ENCODE measurements around the gene PSME3IP1. TPM values are rescaled to one million over a fixed set of nuclear protein-coding genes. Genes with fewer than 3 reads are reported as not detected.

The PSME3IP1 gene, protein sequence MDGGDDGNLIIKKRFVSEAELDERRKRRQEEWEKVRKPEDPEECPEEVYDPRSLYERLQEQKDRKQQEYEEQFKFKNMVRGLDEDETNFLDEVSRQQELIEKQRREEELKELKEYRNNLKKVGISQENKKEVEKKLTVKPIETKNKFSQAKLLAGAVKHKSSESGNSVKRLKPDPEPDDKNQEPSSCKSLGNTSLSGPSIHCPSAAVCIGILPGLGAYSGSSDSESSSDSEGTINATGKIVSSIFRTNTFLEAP
- polyA plus RNA-seq, result 99.4 TPM
- long read RNA-seq, donor 1, transcript FAM192A-201 (7 exons, 2,848 nt), result major isoform, 5 of 11 reads
- long read RNA-seq, donor 1, partial matches to known transcripts, result 5 of 11 reads
- long read RNA-seq, donor 1, other reads (novel, unspliced or antisense), result 0 of 11 reads
- long read RNA-seq, donor 2, transcript FAM192A-201 (7 exons, 2,848 nt), result major isoform, 19 of 37 reads
- long read RNA-seq, donor 2, transcript FAM192A-218 (7 exons, 1,086 nt), result minor isoform, 9 of 37 reads
- long read RNA-seq, donor 2, partial matches to known transcripts, result 7 of 37 reads
- long read RNA-seq, donor 2, other reads (novel, unspliced or antisense), result 0 of 37 reads
- long read RNA-seq, donor 3, result 0 reads
- long read RNA-seq, donor 4, result 0 reads
- long read RNA-seq, donor 5, transcript FAM192A-201 (7 exons, 2,848 nt), result major isoform, 9 of 16 reads
- long read RNA-seq, donor 5, transcript FAM192A-218 (7 exons, 1,086 nt), result minor isoform, 7 of 16 reads
- long read RNA-seq, donor 5, partial matches to known transcripts, result 0 of 16 reads
- long read RNA-seq, donor 5, other reads (novel, unspliced or antisense), result 0 of 16 reads
- long read RNA-seq, donor 6, partial matches to known transcripts, result 10 of 17 reads
- long read RNA-seq, donor 6, other reads (novel, unspliced or antisense), result 0 of 17 reads
- long read RNA-seq, donor 7, partial matches to known transcripts, result 0 of 3 reads
- long read RNA-seq, donor 7, other reads (novel, unspliced or antisense), result 0 of 3 reads
- long read RNA-seq, donor 8, transcript FAM192A-201 (7 exons, 2,848 nt), result major isoform, 16 of 24 reads
- long read RNA-seq, donor 8, transcript FAM192A-218 (7 exons, 1,086 nt), result minor isoform, 5 of 24 reads
- long read RNA-seq, donor 8, partial matches to known transcripts, result 0 of 24 reads
- long read RNA-seq, donor 8, other reads (novel, unspliced or antisense), result 0 of 24 reads
- long read RNA-seq, donor 9, transcript FAM192A-201 (7 exons, 2,848 nt), result major isoform, 9 of 37 reads
- long read RNA-seq, donor 9, partial matches to known transcripts, result 24 of 37 reads
- long read RNA-seq, donor 9, other reads (novel, unspliced or antisense), result 0 of 37 reads
- long read RNA-seq, donor 10, transcript FAM192A-201 (7 exons, 2,848 nt), result major isoform, 6 of 12 reads
- long read RNA-seq, donor 10, partial matches to known transcripts, result 0 of 12 reads
- long read RNA-seq, donor 10, other reads (novel, unspliced or antisense), result 0 of 12 reads
- long read RNA-seq, donor 11, partial matches to known transcripts, result 20 of 26 reads
- long read RNA-seq, donor 11, other reads (novel, unspliced or antisense), result 0 of 26 reads

DNA sequence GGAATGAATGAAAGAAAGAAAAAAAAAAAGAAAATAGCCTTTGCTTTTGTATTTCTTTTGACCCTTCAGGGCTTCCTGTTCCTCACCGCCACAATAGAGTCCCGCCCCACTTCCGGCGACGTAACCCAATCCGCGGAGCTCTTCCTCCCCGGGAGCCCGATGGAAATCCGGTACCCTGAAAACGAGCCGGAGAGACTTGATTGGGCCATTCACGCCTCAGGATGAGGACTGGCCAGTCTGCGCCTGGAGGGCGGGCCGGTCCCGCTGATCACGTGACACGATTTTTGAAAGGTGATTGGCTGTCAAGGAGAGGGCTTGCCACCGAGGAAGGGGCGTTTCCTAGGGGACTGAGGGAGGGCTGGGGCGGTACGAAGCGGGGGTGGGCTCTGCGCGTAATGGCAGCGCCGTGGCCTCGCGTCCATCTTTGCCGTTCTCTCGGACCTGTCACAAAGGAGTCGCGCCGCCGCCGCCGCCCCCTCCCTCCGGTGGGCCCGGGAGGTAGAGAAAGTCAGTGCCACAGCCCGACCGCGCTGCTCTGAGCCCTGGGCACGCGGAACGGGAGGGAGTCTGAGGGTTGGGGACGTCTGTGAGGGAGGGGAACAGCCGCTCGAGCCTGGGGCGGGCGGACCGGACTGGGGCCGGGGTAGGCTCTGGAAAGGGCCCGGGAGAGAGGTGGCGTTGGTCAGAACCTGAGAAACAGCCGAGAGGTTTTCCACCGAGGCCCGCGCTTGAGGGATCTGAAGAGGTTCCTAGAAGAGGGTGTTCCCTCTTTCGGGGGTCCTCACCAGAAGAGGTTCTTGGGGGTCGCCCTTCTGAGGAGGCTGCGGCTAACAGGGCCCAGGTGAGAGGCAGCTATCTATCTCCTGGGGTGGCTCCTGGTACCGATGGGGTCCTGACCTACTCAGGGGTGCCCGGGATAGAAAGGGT lies at the start of gene PSME3IP1, which contains the start of gene RSPRY1:
TSS of gene PSME3IP1 (minus strand) at position 95 of the 927 bp plus-strand sequence. CDS start 12,185 bp downstream, outside the sequence.
TSS of gene RSPRY1 (plus strand) at position 385 of the 927 bp plus-strand sequence. CDS start 18,330 bp downstream, outside the sequence.
- DNase-seq, result peak; percentile 100
- H3K27me3 ChIP-seq (ENCODE audit: control insufficient read depth, insufficient read depth, low read length), result no peaks in the 10 kb centered on the region
- WGBS (ENCODE audit: insufficient coverage, low lambda C conversion rate), result no CpG with 5 or more reads among the region's 64 CpGs
- peak within 1 kb of the TSS; percentile 99 for H3K4me3 ChIP-seq (ENCODE audit: low read length)
- H3K27ac ChIP-seq (ENCODE audit: low read length), result peak within 1 kb of the TSS; percentile 91
- H3K9me3 ChIP-seq (ENCODE audit: control insufficient read depth, low read depth, low read length), result no peaks in the 10 kb centered on the region
- peaks cover 3% of the 10 kb centered on the region for H3K36me3 ChIP-seq (ENCODE audit: control insufficient read depth, insufficient read depth, low read length)
- H3K4me1 ChIP-seq (ENCODE audit: control insufficient read depth, insufficient read depth, low read length), result peaks cover 9% of the 10 kb centered on the region

DNA sequence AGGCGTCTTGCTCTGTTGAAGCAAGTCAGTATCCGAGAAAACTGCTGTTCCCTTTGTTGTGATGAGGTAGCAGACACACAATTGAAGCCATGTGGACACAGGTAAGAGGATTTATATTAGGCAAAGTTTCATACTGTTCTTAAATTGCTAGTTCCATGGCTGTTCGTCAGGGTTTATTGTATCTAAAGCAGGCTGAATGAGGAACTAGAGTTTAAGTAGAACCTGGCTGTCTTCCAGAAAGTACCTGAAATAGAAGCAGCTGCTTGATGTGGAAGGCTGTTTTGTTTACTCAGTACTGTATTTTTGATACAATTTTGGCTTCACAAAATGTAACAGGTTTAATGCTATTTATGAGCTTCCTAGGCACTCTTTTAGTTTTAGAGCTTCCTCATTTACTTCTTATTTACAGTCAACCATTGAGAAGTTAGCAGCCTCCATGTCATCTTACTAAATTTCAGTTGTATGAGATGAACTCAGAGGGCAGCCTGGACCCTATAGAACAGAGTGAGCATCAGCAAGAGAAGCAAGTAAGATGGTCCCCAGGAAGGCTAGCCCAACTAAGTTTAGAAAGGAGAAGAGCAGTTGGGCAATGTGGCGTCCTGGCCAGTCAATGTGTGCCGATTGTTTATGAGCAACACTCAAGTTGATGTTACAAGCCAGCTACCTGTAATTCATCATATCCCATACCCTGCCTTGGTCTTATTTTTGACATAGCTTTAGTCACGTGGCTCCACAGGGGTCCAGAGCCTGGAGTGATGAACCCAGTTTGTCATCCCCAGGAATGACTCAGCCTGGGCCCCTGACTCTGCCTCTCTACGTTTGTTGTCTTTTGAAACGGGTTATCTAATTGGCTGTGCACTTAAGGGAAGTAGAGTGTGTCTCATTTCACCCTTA lies 49.5 kb upstream of the PSME3IP1 start:
- WGBS (ENCODE audit: insufficient coverage, low lambda C conversion rate), result 100% methylated on average over 2 of the region's 8 CpGs
- Histone ChIP-seq H3K4me1 (ENCODE audit: control insufficient read depth, insufficient read depth, low read length) (peaks cover 2% of the 10 kb centered on the region), H3K4me3 (ENCODE audit: low read length) (no peak overlapping the region), H3K9me3 (ENCODE audit: control insufficient read depth, low read depth, low read length) (no peaks in the 10 kb centered on the region), H3K36me3 (ENCODE audit: control insufficient read depth, insufficient read depth, low read length) (peaks cover 70% of the 10 kb centered on the region), H3K27ac (ENCODE audit: low read length) (no peak overlapping the region), H3K27me3 (ENCODE audit: control insufficient read depth, insufficient read depth, low read length) (no peaks in the 10 kb centered on the region)
- DNase-seq, result no peak

DNA sequence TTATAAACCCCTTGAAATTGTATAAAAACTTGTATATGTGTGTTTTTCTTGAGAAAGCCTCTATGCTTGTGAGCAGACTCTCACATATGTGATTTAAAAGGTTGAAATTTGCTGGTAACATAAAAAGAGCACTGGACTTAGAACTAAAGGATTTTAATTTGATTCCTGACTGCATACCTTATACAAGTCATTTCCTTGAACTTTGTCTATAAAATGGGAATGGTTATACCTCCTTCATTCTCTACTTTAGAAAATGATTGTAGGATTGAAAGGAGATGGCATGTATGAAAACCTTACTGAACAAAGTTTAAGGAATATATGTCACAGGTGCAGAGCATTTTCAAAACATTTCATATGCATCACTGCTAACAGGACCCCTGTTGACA lies 48.9 kb upstream of the PSME3IP1 start:
- H3K9me3 ChIP-seq (ENCODE audit: control insufficient read depth, low read depth, low read length), result no peaks in the 10 kb centered on the region
- H3K36me3 ChIP-seq (ENCODE audit: control insufficient read depth, insufficient read depth, low read length), result peaks cover 71% of the 10 kb centered on the region
- no peak for DNase-seq
- H3K27ac ChIP-seq (ENCODE audit: low read length), result no peak overlapping the region
- no peak overlapping the region for H3K4me3 ChIP-seq (ENCODE audit: low read length)
- no peaks in the 10 kb centered on the region for H3K27me3 ChIP-seq (ENCODE audit: control insufficient read depth, insufficient read depth, low read length)
- peaks cover 2% of the 10 kb centered on the region for H3K4me1 ChIP-seq (ENCODE audit: control insufficient read depth, insufficient read depth, low read length)

DNA sequence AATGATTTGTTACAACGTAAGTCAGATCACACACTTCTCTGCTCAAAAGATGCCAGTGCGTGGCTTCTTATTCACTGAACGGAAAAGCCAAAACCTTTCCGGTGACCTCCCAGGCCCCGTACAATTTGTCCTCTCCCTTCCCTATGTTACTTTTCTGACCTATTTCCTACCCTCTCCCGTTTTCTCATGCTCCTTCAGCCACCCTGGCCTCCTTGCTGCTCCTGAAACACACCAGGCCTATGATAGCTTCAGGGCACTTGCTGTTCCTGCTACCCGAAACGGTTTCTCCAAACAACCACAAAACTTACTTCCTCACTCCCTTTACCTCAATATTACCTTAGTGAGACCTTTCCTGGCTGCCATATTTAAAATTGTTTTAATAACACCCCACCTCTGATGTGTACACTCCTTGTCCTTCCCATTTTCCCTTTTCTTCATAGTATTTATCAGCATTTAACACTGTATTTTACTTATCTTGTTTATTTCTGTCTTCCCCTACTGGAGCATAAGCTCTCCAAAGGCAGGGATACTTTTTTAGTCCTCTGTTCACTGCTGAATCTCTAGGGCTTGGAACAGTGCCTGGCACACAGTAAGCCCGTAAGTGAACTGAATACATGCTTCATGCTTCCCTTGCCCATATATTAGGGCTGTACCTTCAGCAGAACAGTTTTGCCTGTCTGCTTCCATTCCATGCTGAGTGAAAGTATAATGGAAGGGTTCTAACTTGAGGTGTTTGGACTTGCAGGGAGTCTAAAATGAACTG lies 48.3 kb upstream of the PSME3IP1 start:
- Histone ChIP-seq H3K4me3 (ENCODE audit: low read length) (no peak overlapping the region), H3K27ac (ENCODE audit: low read length) (no peak overlapping the region), H3K4me1 (ENCODE audit: control insufficient read depth, insufficient read depth, low read length) (peaks cover 2% of the 10 kb centered on the region), H3K27me3 (ENCODE audit: control insufficient read depth, insufficient read depth, low read length) (no peaks in the 10 kb centered on the region), H3K9me3 (ENCODE audit: control insufficient read depth, low read depth, low read length) (no peaks in the 10 kb centered on the region), H3K36me3 (ENCODE audit: control insufficient read depth, insufficient read depth, low read length) (peaks cover 72% of the 10 kb centered on the region)
- no peak for DNase-seq
- WGBS (ENCODE audit: insufficient coverage, low lambda C conversion rate), result 96% methylated on average over 7 of the region's 9 CpGs

DNA sequence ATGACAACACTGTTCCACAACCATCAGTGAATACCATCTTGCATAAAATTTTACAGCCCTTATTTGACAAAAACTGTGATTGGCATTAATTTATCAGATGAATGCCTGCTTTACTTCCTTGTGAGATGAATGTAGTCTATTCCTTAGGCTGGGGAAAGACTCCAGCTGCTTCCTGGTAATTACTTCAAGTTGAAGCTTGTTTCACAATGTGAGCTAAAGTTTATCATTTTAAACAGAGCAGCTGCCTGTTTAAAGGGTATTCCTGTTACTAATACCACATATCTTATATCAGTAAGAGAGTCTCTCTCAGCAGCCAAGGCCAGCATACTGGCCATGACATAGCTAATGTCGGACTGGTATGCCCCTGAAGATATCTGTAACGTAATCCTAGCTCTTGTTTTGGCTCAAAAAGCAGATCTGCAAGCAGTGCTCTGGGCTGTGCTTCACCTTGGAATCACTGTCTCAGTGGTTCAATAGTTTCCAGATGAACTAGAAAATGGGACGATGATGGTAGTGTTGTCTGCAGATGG lies 46.0 kb upstream of the PSME3IP1 start:
- H3K27me3 ChIP-seq (ENCODE audit: control insufficient read depth, insufficient read depth, low read length), result no peaks in the 10 kb centered on the region
- no CpG with 5 or more reads among the region's 3 CpGs for WGBS (ENCODE audit: insufficient coverage, low lambda C conversion rate)
- H3K27ac ChIP-seq (ENCODE audit: low read length), result no peak overlapping the region
- H3K9me3 ChIP-seq (ENCODE audit: control insufficient read depth, low read depth, low read length), result no peaks in the 10 kb centered on the region
- no peak overlapping the region for H3K4me3 ChIP-seq (ENCODE audit: low read length)
- H3K36me3 ChIP-seq (ENCODE audit: control insufficient read depth, insufficient read depth, low read length), result peaks cover 82% of the 10 kb centered on the region
- DNase-seq, result no peak
- H3K4me1 ChIP-seq (ENCODE audit: control insufficient read depth, insufficient read depth, low read length), result no peaks in the 10 kb centered on the region

DNA sequence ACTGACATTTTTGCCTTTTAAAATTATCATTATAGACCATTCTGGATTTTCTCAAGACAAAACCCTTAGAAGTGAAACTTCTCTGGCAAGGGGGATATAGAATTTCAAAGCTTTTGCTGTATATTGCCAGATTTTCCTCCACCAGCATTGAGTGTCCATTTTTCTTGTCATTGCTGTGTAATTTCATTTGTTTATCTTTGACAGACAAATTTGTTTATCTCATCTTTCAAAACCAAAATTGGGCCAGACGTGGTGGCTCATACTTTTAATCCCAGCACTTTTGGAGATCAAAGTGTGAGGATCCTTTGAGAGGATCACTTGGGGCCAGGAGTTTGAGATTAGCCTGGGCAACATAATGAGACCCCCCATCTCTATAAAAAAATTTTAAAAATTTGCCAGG lies 43.2 kb upstream of the PSME3IP1 start:
- 60% methylated on average over 1 of the region's 1 CpG for WGBS (ENCODE audit: insufficient coverage, low lambda C conversion rate)

DNA sequence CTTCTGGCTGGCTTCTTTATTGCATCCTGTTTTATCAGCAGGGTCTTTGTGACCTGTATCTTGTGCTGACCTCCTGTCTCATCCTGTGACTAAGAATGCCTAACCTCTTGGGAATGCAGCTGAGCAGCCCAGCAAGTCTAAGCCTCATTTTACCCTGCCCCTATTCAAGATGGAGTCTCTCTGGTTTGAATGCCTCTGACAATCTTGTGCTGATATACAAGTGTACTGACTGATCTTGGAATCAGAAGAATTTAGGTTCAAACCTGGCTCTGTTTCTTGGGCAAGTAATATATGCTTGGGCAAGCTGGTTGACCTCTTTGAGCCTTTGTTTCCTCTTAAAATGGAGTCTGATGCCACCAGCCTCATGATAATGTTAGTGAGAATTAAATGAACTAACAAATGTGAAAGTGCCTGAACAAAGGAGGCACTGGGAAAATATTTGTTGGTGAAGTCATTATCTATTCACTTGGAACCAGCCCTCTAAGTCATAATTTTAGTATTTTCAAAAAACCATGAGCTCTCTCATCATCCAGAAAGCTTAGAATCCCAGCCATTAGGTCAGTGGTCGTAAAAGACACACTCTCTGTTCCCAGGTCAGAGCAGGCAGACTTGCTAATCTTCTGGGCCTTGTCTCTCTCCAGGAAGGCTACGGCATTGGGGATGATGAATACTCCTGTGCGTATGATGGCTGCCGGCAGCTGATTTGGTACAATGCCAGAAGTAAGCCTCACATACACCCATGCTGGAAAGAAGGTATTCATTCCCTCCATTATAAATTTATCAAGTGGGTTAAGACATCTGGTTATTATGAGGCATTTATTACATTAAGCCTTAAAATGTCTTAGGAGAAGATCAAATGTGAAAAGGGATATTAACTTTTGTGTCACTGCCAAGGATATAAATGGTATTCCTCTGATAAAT lies 41.1 kb upstream of the PSME3IP1 start:
- no peak overlapping the region for H3K27ac ChIP-seq (ENCODE audit: low read length)
- no peaks in the 10 kb centered on the region for H3K9me3 ChIP-seq (ENCODE audit: control insufficient read depth, low read depth, low read length)
- no peak for DNase-seq
- no peaks in the 10 kb centered on the region for H3K27me3 ChIP-seq (ENCODE audit: control insufficient read depth, insufficient read depth, low read length)
- H3K4me1 ChIP-seq (ENCODE audit: control insufficient read depth, insufficient read depth, low read length), result no peaks in the 10 kb centered on the region
- WGBS (ENCODE audit: insufficient coverage, low lambda C conversion rate), result no CpG with 5 or more reads among the region's 4 CpGs
- peaks cover 75% of the 10 kb centered on the region for H3K36me3 ChIP-seq (ENCODE audit: control insufficient read depth, insufficient read depth, low read length)
- no peak overlapping the region for H3K4me3 ChIP-seq (ENCODE audit: low read length)

More for the DNA sequence above, 43.2 kb upstream of the PSME3IP1 start:
- peaks cover 79% of the 10 kb centered on the region for H3K36me3 ChIP-seq (ENCODE audit: control insufficient read depth, insufficient read depth, low read length)
- H3K4me1 ChIP-seq (ENCODE audit: control insufficient read depth, insufficient read depth, low read length), result no peaks in the 10 kb centered on the region
- H3K27me3 ChIP-seq (ENCODE audit: control insufficient read depth, insufficient read depth, low read length), result no peaks in the 10 kb centered on the region
- no peak overlapping the region for H3K4me3 ChIP-seq (ENCODE audit: low read length)
- no peak for DNase-seq
- H3K9me3 ChIP-seq (ENCODE audit: control insufficient read depth, low read depth, low read length), result no peaks in the 10 kb centered on the region
- H3K27ac ChIP-seq (ENCODE audit: low read length), result no peak overlapping the region

Measured in large intestine (tissue), 12 donors.